Lower leg skin (tissue), 3 donors: Measurements from ENCODE around the gene PLCG2.
"Not testable (repeated sequence)": the region's sequence is repeated elsewhere in the genome, so short reads cannot be mapped to it uniquely, and the experiment has no call there.

Source experiments
- POLR2A ChIP-seq, 2 donors: fragments of 450-650 bp; IDR thresholded peaks; one replicate each; pipeline ENCODE4 v1.6.1; 2016 to 2017; ENCODE audit warnings: antibody characterized with exemption in 2 of 2, mild to moderate bottlenecking in 1 of 2, moderate library complexity in 1 of 2
- TF ChIP-seq, protein P1 (sequence below), 3 donors: fragments of 450-650 bp; IDR thresholded peaks; one replicate each; pipeline ENCODE4 v1.5.1; 2016; ENCODE audit warnings: antibody characterized with exemption in 3 of 3, mild to moderate bottlenecking in 3 of 3, moderate library complexity in 2 of 3

DNA sequence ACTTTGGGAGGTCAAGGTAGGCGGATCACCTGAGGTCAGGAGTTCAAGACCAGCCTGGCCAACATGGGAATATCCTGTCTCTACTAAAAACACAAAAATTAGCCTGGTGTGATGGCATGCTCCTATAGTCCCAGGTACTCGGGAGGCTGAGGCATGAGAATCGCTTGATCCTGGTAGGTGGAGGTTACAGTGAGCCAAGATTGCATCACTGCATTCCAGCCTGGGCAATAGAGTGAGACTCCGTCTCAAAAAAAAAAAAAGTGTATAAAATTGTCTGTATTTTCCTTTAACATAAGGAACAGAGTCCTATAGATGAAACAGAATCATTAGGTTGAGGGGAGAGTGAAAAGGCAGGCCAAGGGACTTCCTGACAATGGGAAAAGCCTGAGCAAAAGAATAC, 16.8 kb upstream of the PLCG2 start:
- TF ChIP-seq, protein P1, sequence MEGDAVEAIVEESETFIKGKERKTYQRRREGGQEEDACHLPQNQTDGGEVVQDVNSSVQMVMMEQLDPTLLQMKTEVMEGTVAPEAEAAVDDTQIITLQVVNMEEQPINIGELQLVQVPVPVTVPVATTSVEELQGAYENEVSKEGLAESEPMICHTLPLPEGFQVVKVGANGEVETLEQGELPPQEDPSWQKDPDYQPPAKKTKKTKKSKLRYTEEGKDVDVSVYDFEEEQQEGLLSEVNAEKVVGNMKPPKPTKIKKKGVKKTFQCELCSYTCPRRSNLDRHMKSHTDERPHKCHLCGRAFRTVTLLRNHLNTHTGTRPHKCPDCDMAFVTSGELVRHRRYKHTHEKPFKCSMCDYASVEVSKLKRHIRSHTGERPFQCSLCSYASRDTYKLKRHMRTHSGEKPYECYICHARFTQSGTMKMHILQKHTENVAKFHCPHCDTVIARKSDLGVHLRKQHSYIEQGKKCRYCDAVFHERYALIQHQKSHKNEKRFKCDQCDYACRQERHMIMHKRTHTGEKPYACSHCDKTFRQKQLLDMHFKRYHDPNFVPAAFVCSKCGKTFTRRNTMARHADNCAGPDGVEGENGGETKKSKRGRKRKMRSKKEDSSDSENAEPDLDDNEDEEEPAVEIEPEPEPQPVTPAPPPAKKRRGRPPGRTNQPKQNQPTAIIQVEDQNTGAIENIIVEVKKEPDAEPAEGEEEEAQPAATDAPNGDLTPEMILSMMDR (IDR thresholded peaks at IDR 0.05) = not testable (repeated sequence)
- TF ChIP-seq POLR2A (IDR thresholded peaks at IDR 0.05) = not testable (repeated sequence)
